Measurements from ENCODE around the gene CDK5RAP1.

- TF ChIP-seq CTCF (IDR thresholded peaks at IDR 0.05; ENCODE audit: low read depth, low read length) (no peak), POLR2A (IDR thresholded peaks at IDR 0.05; ENCODE audit: extremely low read depth, insufficient read length) (no peak)
These were observed 31.0 kb downstream of the CDK5RAP1 start for GRCh38 chr20:33370291-33370690.
